Measurements from ENCODE around the gene GALNT3. TPM values are rescaled to one million over a fixed set of nuclear protein-coding genes. Genes with fewer than 3 reads are reported as not detected.

The GALNT3 gene
- total and polyA plus RNA-seq, 12 donors, result 0.55 to 5.5 (median 1.5) TPM; not detected in 1

DNA sequence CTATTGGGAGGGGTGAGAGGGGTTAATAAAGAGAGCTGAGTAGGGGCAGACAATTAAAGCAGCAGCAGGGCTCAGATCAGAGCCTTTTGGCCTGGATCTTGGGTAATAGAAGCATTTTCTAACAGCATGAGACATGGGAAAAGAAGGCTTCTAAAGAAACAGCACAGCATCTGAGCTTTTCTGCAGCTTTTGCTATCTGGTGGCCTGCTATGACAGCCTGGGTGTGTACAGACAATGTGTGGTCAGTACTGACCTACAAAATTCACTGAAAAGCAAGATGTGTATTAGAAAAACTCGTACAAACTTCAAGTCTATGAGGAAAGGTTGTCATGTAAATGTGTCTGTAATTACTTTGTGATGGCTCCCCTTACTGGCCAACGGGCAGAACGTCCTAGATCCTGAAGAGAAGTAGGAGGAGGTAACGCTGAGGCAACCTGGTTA is 95.6 kb downstream of the GALNT3 start:
- peak; percentile 28 to 73 (median 39) for DNase-seq
- TF ChIP-seq, protein P1, sequence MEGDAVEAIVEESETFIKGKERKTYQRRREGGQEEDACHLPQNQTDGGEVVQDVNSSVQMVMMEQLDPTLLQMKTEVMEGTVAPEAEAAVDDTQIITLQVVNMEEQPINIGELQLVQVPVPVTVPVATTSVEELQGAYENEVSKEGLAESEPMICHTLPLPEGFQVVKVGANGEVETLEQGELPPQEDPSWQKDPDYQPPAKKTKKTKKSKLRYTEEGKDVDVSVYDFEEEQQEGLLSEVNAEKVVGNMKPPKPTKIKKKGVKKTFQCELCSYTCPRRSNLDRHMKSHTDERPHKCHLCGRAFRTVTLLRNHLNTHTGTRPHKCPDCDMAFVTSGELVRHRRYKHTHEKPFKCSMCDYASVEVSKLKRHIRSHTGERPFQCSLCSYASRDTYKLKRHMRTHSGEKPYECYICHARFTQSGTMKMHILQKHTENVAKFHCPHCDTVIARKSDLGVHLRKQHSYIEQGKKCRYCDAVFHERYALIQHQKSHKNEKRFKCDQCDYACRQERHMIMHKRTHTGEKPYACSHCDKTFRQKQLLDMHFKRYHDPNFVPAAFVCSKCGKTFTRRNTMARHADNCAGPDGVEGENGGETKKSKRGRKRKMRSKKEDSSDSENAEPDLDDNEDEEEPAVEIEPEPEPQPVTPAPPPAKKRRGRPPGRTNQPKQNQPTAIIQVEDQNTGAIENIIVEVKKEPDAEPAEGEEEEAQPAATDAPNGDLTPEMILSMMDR (IDR thresholded peaks at IDR 0.05), result peak; percentile 24 to 69 (median 54)
- no peak for TF ChIP-seq POLR2A (IDR thresholded peaks at IDR 0.05)
- intact Hi-C loops (cut with DNase I), result loop anchor here (5.0 kb wide), 2 partner anchors 291 to 296 kb away; no protein-coding TSS in a partner anchor
- 1 to 3% (median 1%) methylated on average over 4 of the region's 4 CpGs for WGBS, 4 donors
- Histone ChIP-seq H3K9me3 (replicated peaks in 1 of 3) (no peaks in the 10 kb centered on the region), H3K36me3 (replicated peaks in 1 of 2) (no peaks in the 10 kb centered on the region), H3K4me3 (no peak overlapping the region), H3K4me1 (replicated peaks in 1 of 2) (no peaks in the 10 kb centered on the region), H3K27me3 (no peaks in the 10 kb centered on the region), H3K27ac (no peak overlapping the region)

DNA sequence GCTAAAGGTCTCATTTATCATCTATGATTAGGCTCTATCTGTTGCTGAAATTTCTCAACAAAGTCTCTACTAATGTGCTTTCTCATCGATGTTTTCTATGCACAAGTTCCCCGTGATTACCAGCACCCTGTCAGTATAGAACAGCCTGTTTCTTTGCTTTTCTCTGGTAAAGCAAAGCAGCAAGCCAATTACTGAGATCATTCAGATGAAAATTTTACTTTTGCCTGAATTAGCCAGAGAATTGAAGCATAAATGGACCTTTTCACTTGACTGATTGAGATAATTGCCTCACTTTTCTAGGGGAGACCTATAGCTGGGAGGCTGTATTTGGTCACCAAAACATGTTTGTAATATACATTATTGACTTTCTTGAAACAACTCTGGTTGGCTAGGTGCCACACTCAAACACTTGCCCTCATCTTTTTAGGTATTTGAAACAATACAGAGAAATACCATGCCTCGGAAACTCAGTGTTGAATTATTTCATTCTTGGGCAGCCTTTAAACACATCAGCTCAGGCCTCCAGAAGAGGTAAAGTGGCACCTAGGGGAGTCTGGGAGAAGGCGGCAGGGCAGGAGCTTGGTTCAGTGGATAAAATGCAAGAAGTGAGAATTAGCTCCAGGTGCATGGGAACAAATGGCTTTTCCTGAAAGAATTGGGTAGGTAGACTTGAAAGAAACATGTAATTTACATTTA is 96.2 kb downstream of the GALNT3 start:
- Histone ChIP-seq H3K9me3 (replicated peaks in 1 of 3) (no peaks in the 10 kb centered on the region), H3K27ac (no peak overlapping the region), H3K4me1 (replicated peaks in 1 of 2) (no peaks in the 10 kb centered on the region), H3K36me3 (replicated peaks in 1 of 2) (no peaks in the 10 kb centered on the region), H3K27me3 (no peaks in the 10 kb centered on the region), H3K4me3 (no peak overlapping the region)
- TF ChIP-seq, protein P1 (IDR thresholded peaks at IDR 0.05), result no peak
- no peak for TF ChIP-seq POLR2A (IDR thresholded peaks at IDR 0.05)
- intact Hi-C loops (cut with DNase I), result loop anchor here (5.0 kb wide), 2 partner anchors 291 to 296 kb away; no protein-coding TSS in a partner anchor
- no peak for DNase-seq
- 85 to 95% (median 89%) methylated on average over 4 of the region's 4 CpGs for WGBS, 4 donors

Other genes with a start within 250 kb of the GALNT3 start
- gene TTC21B, start 159.5 kb upstream of the GALNT3 start, total RNA-seq, result 10 to 100 TPM in 5 of 9 donors, 1 to 10 TPM in 4; 4.8 to 28.5 (median 14.3) TPM
- gene TTC21B, start 159.5 kb upstream of the GALNT3 start, polyA plus RNA-seq, result 10 to 100 TPM in 1 of 3 donors, 1 to 10 TPM in 2; 8.4 to 10.9 (median 8.7) TPM

Data from adrenal gland (tissue), 12 donors.